ENCODE results near the gene MTHFSD.

DNA sequence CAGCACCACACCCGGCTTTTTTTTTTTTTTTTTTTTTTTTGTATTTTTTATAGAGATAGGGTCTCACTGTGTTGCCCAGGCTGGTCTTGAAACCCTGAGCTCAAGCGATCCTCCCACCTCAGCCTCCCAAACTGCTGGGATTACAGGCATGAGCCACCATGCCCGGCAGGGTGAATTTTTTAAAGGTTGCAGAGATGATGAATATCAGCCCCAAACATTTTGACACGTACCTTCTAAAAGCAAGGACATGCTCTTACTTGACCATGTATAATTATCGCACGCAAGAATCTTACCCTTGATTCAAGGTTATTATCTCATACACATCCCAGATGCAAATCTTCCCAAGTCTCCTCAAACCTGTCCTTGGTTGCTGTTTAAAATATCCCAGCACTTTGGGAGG is 7.3 kb upstream of the MTHFSD start:
- TF ChIP-seq RAD21 (IDR thresholded peaks at IDR 0.05; ENCODE audit: low read depth) = no peak
- TF ChIP-seq NFIC (IDR thresholded peaks at IDR 0.05) = no peak
- no peak for TF ChIP-seq TAF1 (IDR thresholded peaks at IDR 0.05; ENCODE audit: low read depth)
- TF ChIP-seq EP300 (IDR thresholded peaks at IDR 0.05; ENCODE audit: borderline replicate concordance) = no peak

Measured in Ishikawa (cell line).